Fibroblast of mammary gland (primary cell): ENCODE data around the gene INSIG1.

ENCODE experiments used
- DNase-seq: peaks from one replicate; pipeline ENCODE4 v3.0.0-alpha.2; 2010; ENCODE audit warnings: low read depth
- H3K4me3 ChIP-seq: 2 replicates; pipeline ENCODE4 v1.5.1; 2011; ENCODE audit warnings: low read depth, mild to moderate bottlenecking, low read length, moderate library complexity; ENCODE audit not compliant: control insufficient read depth
- TF ChIP-seq, protein P1 (sequence below): conservative IDR thresholded peaks from 2 replicates; pipeline ENCODE4 v1.5.1; 2011; ENCODE audit warnings: low read depth, low read length, inconsistent platforms; ENCODE audit not compliant: control insufficient read depth, insufficient read depth

The INSIG1 gene

DNA sequence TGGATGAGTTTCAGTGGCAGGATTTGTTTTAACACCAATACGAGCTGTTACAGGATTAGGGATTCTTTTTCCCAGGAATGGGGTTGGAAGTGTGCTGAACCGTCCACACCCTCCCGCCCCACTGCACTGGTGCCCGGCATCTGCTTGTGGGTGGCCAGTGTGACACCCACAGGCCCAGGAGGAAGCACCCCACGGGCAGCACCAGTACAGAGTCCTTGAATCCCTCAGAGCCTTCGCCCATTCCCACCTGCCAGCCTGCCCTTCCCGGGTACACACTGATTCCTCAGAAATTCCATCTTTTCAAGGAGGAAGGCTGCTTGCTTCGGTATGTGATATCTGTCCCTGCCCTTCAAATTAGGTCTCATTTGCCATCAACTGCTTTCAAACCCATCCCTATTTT, 15.4 kb downstream of the INSIG1 start:
- TF ChIP-seq, protein P1, sequence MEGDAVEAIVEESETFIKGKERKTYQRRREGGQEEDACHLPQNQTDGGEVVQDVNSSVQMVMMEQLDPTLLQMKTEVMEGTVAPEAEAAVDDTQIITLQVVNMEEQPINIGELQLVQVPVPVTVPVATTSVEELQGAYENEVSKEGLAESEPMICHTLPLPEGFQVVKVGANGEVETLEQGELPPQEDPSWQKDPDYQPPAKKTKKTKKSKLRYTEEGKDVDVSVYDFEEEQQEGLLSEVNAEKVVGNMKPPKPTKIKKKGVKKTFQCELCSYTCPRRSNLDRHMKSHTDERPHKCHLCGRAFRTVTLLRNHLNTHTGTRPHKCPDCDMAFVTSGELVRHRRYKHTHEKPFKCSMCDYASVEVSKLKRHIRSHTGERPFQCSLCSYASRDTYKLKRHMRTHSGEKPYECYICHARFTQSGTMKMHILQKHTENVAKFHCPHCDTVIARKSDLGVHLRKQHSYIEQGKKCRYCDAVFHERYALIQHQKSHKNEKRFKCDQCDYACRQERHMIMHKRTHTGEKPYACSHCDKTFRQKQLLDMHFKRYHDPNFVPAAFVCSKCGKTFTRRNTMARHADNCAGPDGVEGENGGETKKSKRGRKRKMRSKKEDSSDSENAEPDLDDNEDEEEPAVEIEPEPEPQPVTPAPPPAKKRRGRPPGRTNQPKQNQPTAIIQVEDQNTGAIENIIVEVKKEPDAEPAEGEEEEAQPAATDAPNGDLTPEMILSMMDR: no peak
- DNase-seq: no peak
- no peak overlapping the region for H3K4me3 ChIP-seq

GRCh38 chr7:155315977-155316376, 18.3 kb downstream of the INSIG1 start:
- H3K4me3 ChIP-seq: no peak overlapping the region
- DNase-seq: no peak
- TF ChIP-seq, protein P1: no peak

GRCh38 chr7:155316427-155317113, 18.9 kb downstream of the INSIG1 start:
- no peak for DNase-seq
- TF ChIP-seq, protein P1: no peak
- no peak overlapping the region for H3K4me3 ChIP-seq

- TF ChIP-seq, protein P1: no peak
- no peak for DNase-seq
- H3K4me3 ChIP-seq: no peak overlapping the region
These were observed 19.4 kb downstream of the INSIG1 start for GRCh38 chr7:155317114-155317434.

GRCh38 chr7:155318245-155318644, 20.6 kb downstream of the INSIG1 start:
- no peak for DNase-seq
- TF ChIP-seq, protein P1: no peak
- no peak overlapping the region for H3K4me3 ChIP-seq

DNA sequence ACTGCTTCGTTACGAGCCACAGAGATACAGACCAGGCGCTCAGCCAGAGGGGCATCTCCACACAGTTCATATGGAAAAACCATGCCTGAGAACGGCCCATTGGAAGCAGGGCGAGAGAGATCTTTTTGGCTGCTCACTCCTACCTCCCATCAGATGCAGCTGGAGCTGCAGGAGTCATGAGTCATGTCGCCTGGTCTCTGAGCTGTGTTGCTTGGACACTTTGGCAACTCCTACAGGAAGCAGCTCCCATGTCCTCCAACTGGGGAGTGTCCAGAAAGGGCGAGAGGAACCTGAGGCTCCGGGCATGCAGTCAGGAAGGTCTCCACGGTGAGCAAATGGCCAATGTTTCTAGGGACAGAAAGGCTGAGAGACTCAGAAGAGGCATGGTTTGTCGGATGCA, 24.9 kb downstream of the INSIG1 start:
- no peak overlapping the region for H3K4me3 ChIP-seq
- TF ChIP-seq, protein P1: no peak
- peak; percentile 53 for DNase-seq
